ENCODE results near the gene KRT85.

- TF ChIP-seq, protein P1, sequence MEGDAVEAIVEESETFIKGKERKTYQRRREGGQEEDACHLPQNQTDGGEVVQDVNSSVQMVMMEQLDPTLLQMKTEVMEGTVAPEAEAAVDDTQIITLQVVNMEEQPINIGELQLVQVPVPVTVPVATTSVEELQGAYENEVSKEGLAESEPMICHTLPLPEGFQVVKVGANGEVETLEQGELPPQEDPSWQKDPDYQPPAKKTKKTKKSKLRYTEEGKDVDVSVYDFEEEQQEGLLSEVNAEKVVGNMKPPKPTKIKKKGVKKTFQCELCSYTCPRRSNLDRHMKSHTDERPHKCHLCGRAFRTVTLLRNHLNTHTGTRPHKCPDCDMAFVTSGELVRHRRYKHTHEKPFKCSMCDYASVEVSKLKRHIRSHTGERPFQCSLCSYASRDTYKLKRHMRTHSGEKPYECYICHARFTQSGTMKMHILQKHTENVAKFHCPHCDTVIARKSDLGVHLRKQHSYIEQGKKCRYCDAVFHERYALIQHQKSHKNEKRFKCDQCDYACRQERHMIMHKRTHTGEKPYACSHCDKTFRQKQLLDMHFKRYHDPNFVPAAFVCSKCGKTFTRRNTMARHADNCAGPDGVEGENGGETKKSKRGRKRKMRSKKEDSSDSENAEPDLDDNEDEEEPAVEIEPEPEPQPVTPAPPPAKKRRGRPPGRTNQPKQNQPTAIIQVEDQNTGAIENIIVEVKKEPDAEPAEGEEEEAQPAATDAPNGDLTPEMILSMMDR (IDR thresholded peaks at IDR 0.05) = no peak
- TF ChIP-seq POLR2A (IDR thresholded peaks at IDR 0.05; ENCODE audit: low read depth) = no peak
These were observed 34.9 kb downstream of the KRT85 start for GRCh38 chr12:52332381-52332780.

Data from esophagus muscularis mucosa (tissue), 3 donors.